GM19438 (cell line): Measurements from ENCODE around the gene ASB3.
"Not testable (repeated sequence)": the region's sequence is repeated elsewhere in the genome, so short reads cannot be mapped to it uniquely, and the experiment has no call there.

Source experiments
- ATAC-seq: cut with Tn5 transposase; IDR thresholded peaks from one replicate; pipeline ENCODE4 v1.9.1; 2021; ENCODE audit warnings: low read depth; ENCODE audit not compliant: unreplicated experiment

The ASB3 gene

GRCh38 chr2:53787614-53788289 is 999 bp upstream of the ASB3 start:
- no peak for ATAC-seq

DNA sequence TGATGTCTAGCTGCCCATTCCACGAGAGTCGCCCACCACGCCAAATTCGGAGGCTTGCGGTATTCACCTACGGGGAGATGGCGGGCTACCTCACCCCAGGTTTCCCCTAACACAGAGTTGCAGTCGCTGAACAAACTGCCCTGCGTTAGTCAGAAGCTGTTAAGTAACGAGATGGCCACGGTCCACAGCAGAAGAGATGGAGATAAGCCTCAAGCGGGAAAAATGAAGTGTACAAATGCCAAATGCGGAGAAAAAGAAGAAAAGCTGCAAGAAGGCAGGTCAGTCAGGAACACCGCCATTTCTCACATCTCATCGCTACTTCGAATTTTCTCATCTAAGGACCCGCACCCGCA is 425 bp downstream of the ASB3 start:
- ATAC-seq: peak; percentile 14

DNA sequence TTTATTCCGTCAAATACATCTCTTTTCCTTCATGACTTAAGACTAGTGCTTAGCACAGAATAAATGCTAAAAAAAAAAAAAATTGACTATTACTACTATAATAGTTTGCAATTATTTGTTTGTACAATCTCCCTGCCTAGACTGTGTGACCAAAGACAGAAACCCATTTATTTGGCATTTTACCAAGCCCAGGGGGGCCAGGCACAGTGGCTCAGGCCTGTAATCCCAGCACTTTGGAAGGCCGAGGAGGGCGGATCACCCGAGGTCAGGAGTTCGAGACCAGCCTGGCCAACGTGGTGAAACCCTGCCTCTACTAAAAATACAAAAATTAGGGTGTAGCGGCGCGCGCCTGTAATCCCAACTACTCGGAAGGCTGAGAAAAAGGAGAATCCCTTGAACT is 1.4 kb downstream of the ASB3 start:
- no peak for ATAC-seq

GRCh38 chr2:53784436-53784835 is 2.3 kb downstream of the ASB3 start:
- no peak for ATAC-seq

DNA sequence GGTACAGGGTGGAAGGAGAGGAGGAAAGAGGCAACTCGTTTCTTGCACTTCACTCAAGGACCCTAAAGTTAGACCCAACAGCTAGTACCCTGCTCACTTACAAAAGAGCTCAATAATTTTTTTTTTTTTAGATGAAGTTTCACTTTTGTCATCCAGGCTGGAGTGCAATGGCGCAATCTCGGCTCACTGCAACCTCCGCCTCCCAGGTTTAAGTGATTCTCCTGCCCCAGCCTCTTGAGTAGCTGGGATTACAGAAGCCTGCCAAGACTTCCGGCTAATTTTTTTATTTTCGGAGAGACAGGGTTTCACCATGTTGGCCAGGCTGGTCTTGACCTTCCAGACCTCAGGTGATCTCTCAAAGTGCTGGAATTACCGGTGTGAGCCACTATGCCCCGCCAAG is 4.1 kb downstream of the ASB3 start:
- no peak for ATAC-seq

DNA sequence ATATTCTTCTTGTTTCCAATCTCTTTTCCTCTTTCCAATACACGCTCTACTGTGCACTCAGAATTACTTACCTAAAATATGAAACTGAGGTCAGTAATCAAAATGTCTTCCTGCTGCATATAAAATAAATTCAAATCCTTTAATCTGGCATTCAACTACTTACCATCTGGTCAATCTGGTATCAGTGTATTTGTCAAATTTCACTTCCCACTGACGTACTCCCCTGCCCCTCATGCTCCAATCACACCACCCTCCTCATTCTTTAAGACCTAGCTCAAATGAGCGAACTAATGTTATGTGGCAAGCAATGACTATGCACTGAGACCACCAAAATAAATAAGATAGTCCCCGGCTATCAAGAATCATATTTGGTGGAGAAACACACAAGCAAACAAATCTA is 6.7 kb downstream of the ASB3 start:
- ATAC-seq: no peak

- no peak for ATAC-seq
Measured at GRCh38 chr2:53778536-53779162, 8.1 kb downstream of the ASB3 start.

DNA sequence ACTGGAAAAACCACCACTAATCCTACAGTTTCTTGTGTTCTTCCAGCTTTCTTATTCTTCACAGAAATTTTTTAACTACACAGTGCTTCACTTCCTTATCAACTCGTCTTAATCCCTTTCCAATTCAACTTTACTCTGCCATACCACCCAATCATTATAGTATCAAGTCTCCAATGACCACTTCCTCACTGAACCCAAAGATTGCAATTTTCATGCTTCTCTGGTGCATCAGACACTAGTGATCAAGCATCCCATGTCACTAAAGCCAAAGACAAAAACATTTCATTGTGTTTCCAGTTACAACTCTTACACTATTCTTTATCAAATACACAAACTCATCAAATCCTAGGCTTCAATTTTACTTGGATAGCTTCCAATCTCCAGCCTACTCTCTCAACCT is 9.6 kb downstream of the ASB3 start:
- ATAC-seq: no peak

DNA sequence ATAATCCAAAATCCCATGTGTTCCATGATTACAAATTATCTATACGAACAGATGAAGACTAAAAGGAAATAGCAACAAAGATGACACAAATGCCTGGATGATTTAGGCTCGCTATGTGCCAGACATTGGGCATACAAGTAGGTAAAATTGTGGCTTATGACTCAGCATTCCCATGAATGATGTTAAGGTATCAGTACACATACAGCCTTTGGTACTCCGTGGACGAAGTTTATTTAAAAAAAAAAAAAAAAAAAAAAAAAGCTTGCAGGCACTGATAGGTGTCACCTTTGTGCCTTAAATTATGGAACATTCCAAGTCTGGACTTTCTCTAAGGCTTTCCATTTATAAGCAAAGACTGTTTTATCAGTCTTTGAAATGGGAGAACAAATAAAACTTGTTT is 16.5 kb downstream of the ASB3 start:
- no peak for ATAC-seq

GRCh38 chr2:53769318-53769945 is 17.3 kb downstream of the ASB3 start:
- no peak for ATAC-seq

DNA sequence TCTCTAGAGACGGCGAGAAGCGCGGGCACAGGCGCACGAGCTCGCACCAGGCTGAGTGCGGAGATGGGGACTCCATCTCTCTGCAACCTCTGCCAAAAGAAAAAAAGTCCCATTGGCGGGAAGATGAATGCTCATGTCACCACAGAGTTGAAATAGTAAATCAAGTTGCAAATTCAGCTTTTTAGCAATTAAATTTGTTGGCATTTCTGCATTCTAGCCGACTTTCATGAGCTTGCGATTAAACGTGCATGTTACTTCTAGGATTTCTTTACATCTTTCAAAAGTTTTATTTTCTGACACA is 18.6 kb downstream of the ASB3 start:
- ATAC-seq: no peak

GRCh38 chr2:53767405-53768241 is 19.1 kb downstream of the ASB3 start, which contains the start of gene CHAC2:
TSS of gene CHAC2 (plus strand) at chr2:53767804. CDS start at chr2:53767887, 83 bp downstream.
- ATAC-seq: peak; percentile 90

- no peak for ATAC-seq
Measured at GRCh38 chr2:53765767-53766166, 21.0 kb downstream of the ASB3 start.

GRCh38 chr2:53757206-53757605 is 29.5 kb downstream of the ASB3 start:
- not testable (repeated sequence) for ATAC-seq

- no peak for ATAC-seq
Measured at GRCh38 chr2:53756644-53757043, 30.1 kb downstream of the ASB3 start.

GRCh38 chr2:53755121-53755520 is 31.6 kb downstream of the ASB3 start:
- ATAC-seq: no peak

GRCh38 chr2:53753041-53753440 is 33.7 kb downstream of the ASB3 start:
- no peak for ATAC-seq

DNA sequence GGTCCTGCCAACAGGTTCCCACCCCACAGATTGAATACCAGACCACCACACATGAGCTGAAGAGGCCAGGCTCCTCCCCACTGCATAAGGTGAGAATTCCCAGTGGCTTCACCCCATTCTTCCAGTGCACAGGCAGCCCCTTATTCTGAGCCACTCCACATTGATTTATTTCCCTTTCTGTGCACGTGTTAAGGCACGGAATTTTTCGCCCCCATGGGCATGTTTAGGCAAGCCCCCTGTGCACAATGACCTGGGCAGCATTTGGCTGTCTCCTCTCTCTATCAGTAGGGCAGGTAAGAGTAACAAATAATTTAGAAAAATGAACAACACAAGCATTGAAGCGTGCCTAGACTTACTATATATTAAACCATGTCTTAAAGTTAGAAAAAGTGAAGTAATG is 34.4 kb downstream of the ASB3 start:
- no peak for ATAC-seq

DNA sequence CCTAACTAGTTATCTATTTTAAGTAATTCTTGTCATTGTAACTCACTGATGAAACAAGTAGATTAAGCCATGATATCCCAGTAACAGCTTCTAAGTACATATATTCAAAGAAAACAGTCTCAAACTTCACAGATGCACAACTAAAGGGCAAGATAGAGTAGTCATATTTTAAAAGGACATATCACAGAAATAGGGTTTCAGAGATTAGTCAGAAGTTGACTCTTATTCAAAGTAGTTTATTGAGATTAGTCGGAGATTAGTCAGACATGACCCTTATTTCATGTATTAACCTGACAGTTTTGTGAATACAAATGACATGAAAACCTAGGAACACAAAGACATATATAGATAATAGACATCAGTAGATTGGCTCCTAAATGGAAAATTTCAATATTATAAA is 35.0 kb downstream of the ASB3 start:
- peak; percentile 54 for ATAC-seq

DNA sequence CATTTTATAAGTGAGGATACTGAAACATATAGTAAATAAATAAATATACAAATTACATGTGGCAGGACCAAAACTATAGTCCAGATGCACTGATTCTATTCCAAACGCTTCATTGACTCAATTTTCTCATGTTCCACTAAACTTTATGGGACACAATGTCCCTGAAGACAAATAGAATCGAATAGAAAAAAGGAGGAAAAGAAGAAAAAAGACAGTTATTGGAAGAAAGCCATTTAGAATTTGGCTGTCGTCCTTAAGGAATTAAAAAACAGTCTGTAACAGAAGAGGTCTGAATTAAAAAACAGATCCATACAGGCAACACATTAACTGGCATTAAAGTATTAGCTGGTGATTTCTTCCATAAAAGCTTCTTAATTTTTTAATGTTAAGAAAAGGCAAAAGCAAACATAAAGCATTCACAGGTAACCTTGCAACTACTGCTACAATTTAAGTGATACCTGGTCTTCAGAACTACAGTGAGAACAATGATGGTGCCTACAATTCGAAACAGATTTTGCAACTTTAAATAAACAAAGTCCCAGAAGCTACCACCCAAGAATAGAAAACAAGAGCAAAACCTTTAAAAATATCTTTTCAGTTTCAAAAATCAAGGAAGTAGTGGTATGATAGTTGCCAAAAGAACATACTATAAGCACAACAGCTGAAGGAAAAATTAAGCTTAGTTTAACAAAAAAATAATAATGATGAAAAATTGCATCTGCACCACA is 36.5 kb downstream of the ASB3 start:
- ATAC-seq: peak; percentile 49
